BE2C (cell line): ENCODE measurements around the gene NKIRAS1.
"Not testable (repeated sequence)": the region's sequence is repeated elsewhere in the genome, so short reads cannot be mapped to it uniquely, and the experiment has no call there.

Experiments
- DNase-seq: peaks from one replicate; pipeline ENCODE4 v3.0.0-alpha.2; 2020
- H3K27me3 ChIP-seq: fragments of 250-450 bp; sonication (Bioruptor Pico); 2 replicates; pipeline ENCODE4 v1.5.1; 2020; ENCODE audit warnings: mild to moderate bottlenecking
- H3K36me3 ChIP-seq: fragments of 250-450 bp; sonication (Bioruptor Pico); 2 replicates; pipeline ENCODE4 v1.5.1; 2020; ENCODE audit warnings: mild to moderate bottlenecking
- H3K4me1 ChIP-seq: fragments of 250-450 bp; sonication (Bioruptor Pico); 2 replicates; pipeline ENCODE4 v1.5.1; 2020
- H3K4me3 ChIP-seq: 2 replicates; pipeline ENCODE4 v1.5.1; 2011; ENCODE audit warnings: low read depth, low read length
- H3K9me3 ChIP-seq: fragments of 250-450 bp; sonication (Bioruptor Pico); 2 replicates; pipeline ENCODE4 v1.5.1; 2020
- CTCF ChIP-seq: IDR thresholded peaks from 2 replicates; pipeline ENCODE4 v1.5.1; 2012; ENCODE audit warnings: mild to moderate bottlenecking, low read depth, low read length

The NKIRAS1 gene

DNA sequence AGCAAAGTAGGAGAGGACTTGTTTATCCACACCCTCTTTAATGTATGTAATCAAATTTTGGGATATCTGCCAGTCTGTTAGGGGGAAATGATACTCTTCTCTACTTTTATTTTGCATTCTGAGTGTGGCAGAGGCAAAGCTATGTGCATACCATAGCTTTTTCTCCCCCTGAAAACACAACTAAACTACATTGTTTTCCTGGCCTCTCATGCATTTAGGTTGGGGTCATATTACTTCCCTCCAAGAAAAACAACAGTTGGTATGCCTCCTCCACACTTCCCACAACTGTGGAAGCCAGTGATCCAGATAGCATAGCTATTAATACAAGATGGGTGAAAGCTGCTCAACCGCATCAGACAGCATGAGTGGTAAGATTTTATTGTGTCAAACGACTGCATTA, 7.0 kb upstream of the NKIRAS1 start:
- H3K36me3 ChIP-seq: peaks cover 22% of the 10 kb centered on the region
- H3K4me3 ChIP-seq: no peak overlapping the region
- H3K9me3 ChIP-seq: no peaks in the 10 kb centered on the region
- H3K27me3 ChIP-seq: no peaks in the 10 kb centered on the region
- no peak for TF ChIP-seq CTCF
- no peak for DNase-seq
- H3K4me1 ChIP-seq: no peaks in the 10 kb centered on the region

DNA sequence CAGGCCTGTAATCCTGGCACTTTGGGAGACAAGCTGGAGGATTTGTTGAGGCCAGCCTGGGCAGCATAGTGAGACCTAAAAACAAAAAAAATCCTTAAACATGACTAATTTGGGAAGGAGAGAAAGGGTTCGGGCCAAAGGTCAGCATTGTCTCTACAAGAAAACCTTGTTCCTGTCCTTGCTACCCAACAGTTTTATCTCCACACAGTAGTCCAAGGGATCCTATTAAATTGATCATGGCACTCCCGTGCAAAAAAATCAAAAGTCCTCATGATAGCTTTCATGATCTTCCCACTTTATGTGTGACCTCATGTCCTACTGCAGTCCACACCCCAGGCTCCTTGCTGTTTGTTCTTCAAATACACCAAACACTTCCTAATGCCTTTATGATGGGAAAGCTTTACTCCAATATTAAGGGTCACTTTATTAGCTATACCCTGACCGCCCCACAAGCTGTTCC, 4.3 kb upstream of the NKIRAS1 start:
- DNase-seq: no peak
- Histone ChIP-seq H3K36me3 (peaks cover 37% of the 10 kb centered on the region), H3K4me1 (no peaks in the 10 kb centered on the region), H3K4me3 (no peak overlapping the region), H3K9me3 (no peaks in the 10 kb centered on the region), H3K27me3 (no peaks in the 10 kb centered on the region)
- TF ChIP-seq CTCF: no peak

DNA sequence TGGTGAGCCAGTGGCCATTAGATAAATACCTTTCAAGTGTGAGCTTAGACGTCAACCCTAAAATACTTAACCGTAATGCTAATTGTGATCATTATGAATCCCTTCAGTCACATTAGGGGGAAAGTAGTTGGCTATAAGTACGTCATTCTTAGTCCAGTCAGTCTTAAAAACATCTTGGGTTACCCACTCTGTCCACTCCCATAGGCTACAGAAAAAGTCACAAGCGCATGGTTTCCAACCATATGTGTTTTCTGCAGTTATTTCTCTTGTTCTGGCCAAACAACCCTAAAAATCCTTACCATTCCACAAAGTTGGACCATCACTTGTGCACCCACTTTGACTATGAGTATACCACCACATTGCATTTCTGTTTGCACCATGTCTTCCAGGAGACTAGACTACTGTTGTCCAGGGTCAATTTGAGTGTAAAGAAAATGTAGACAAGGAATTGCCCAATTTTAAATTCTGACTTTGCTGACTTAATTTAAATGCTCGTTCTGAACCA, 3.4 kb upstream of the NKIRAS1 start:
- Histone ChIP-seq H3K9me3 (no peaks in the 10 kb centered on the region), H3K4me1 (no peaks in the 10 kb centered on the region), H3K4me3 (no peak overlapping the region), H3K27me3 (no peaks in the 10 kb centered on the region), H3K36me3 (peaks cover 37% of the 10 kb centered on the region)
- DNase-seq: no peak
- TF ChIP-seq CTCF: no peak

DNA sequence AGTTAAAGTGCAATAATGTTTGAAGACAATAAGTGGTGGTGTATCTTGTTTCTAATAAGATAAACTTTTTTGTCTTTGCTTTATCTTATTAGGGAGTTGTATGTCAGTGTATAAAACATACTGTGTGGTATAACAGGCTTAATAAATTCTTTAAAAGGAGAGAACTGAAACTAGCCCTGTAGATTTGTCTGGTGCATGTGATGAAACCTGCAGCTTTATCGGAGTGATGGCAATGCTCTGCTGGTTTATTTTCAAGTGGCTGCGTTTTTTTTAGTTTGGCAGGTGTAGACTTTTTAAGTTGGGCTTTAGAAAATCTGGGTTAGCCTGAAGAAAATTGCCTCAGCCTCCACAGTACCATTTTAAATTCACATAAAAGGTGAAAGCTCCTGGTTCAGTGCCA, 2.8 kb upstream of the NKIRAS1 start:
- no peak for DNase-seq
- peak overlapping the region; percentile 14; the same call in 1 of the 2 replicates for H3K4me3 ChIP-seq
- no peaks in the 10 kb centered on the region for H3K27me3 ChIP-seq
- H3K9me3 ChIP-seq: no peaks in the 10 kb centered on the region
- peaks cover 37% of the 10 kb centered on the region for H3K36me3 ChIP-seq
- H3K4me1 ChIP-seq: no peaks in the 10 kb centered on the region
- no peak for TF ChIP-seq CTCF

- H3K9me3 ChIP-seq, DNase-seq, H3K4me1 ChIP-seq, H3K27me3 ChIP-seq: not testable (repeated sequence)
- H3K36me3 ChIP-seq: peaks cover 37% of the 10 kb centered on the region
- H3K4me3 ChIP-seq: peak overlapping the region; percentile 88
Observed at GRCh38 chr3:23918331-23918730, 1.5 kb upstream of the NKIRAS1 start.

DNA sequence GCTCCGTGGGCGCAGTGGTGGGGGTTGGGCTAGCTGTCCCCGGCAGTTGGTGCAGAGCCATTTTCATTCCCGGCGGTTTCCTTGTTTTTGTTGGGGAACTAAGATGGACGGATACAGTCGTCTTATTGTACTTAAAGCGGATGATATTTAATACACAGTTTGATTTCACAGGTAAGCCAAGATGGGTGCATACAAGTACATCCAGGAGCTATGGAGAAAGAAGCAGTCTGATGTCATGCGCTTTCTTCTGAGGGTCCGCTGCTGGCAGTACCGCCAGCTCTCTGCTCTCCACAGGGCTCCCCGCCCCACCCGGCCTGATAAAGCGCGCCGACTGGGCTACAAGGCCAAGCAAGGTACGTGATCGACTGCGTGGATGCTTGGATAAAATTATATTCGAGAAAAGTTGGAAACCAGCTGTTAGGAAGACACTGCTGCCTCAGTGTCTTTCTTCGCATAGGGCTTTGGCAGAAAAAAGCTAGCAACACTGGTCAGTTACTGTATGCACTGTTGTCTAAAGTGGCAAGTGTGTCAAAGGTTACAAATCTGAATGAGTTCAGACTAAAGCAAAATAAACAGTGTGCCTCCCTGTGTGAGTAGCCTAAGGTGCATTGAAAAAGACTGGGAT, 1.0 kb upstream of the NKIRAS1 start:
- DNase-seq: peak; percentile 56
- H3K4me3 ChIP-seq: peak overlapping the region; percentile 88

DNA sequence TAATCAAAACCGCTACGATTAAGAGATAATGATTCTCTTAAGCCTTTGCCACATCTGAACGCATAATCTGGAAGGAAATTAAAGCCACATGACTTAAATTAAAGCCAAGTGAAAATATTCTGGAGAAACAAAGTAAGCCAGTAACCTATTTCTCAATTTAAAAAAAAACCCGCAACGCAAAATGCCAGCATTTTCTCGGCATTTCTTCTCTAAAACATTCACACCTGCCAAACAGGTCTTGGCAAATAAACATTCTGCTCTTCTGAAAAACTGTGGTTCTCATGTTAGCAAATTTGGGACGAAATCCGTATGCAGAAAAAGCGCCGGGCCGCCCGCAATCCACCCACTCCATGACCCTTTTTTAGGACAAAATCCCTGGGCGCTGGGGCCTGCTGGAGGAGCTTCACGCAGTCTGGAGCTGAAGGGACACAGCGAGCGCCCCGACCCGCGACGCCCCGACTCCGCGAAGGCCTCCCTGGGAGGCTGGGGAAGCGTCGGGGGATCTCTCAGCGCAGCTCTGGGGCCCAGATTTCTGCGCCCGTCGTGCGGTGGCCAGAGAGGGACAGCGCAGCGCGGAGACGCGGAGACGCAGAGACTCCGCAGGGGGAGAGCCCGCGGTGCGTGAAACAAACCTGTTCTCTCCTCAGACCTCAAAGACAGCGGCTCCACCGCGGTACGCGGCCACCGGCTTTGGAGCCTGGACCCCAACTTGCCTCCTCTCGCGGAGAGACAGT, 471 bp downstream of the NKIRAS1 start:
- no peaks in the 10 kb centered on the region for H3K4me1 ChIP-seq
- no peaks in the 10 kb centered on the region for H3K27me3 ChIP-seq
- peaks cover 37% of the 10 kb centered on the region for H3K36me3 ChIP-seq
- H3K4me3 ChIP-seq: peak overlapping the region; percentile 88
- TF ChIP-seq CTCF: no peak
- no peak for DNase-seq
- H3K9me3 ChIP-seq: no peaks in the 10 kb centered on the region

More for the DNA sequence above, 1.0 kb upstream of the NKIRAS1 start:
- H3K9me3 ChIP-seq, H3K27me3 ChIP-seq, H3K4me1 ChIP-seq: not testable (repeated sequence)
- H3K36me3 ChIP-seq: peaks cover 37% of the 10 kb centered on the region
